ENCODE results near the gene HTR4.
A peak's percentile ranks its signal among the peaks of the same experiment; 100 is the strongest.
"Not testable (repeated sequence)": the region's sequence is repeated elsewhere in the genome, so short reads cannot be mapped to it uniquely, and the experiment has no call there.

Gene HTR4

DNA sequence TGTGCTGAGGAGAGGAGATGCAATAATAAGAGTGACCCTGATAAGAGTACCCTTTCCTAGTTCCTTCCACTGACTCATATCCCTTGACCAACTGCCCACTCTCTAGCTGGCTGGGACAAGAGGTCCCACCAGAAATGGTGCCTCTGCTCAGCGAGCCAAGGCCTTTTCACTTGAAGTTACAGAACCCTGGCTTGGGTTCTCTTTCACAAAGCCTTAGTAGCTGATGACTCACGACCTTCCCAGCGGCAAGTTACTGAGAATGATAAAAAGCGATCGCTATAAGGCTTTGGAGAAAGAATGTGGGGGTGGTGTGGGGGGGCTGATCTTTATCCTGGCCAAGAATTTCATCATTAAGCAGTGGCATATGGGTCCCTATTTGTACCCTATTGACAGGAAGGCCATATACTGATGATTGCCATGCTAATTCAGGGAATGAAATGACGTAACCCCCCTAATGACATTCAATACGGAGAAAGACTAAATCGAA, 180.3 kb downstream of the HTR4 start:
- no peak for DNase-seq (ENCODE audit: low spot score)

DNA sequence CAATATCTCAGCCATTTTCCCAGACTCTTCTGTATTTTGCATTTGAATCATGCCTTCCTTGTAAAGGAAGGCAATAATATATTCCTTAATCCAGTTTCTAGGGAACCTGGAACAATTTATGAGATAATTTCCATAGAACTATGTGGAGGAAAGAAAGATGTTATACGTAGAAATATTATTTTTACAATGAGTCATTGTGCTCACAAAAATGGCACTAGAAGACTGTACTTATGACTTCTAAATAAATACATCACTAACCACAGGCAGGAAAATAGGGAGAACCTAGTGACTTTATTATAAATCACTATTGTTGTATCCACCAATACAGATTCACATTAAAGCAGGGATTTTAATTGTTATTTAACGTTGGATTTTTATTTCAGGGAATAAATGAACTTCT, 182.9 kb downstream of the HTR4 start:
- DNase-seq (ENCODE audit: low spot score): no peak

DNA sequence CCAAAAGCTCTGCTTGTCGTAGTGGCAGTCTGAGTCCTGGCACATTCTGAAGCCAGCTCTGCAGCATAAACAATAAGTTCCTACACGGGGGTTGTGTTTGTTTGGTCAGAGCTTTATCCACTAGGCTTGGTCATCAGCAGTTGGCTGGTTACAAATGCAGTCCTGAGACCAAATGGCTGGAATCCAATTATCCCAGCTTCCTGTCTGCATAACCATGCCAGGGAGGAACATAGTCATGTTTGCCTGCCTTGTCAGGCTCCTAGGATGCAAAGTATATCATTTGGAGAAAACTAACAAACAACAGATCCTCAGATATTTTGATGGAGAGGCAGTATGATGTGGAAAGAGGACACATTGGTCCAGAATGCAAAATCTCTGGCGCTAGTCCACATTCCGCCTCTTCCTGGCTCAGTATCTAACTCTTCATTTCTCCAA, 184.8 kb downstream of the HTR4 start:
- no peak for DNase-seq (ENCODE audit: low spot score)

DNA sequence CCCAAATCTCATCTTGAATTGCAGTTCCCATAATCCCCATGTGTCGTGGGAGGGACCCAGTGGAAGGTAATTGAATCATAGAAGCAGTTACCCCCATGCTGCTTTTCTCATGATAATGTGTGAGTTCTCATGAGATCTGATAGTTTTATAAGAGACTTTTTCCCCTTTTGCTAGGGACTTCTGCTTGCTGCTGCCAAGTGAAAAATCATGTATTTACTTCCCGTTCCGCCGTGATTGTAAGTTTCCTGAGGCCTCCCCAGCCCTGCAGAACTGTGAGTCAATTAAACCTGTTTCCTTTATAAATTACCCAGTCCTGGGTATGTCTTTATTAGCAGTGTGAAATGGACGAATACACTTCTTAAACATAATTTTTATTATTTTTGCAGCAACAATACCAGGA, 185.6 kb downstream of the HTR4 start:
- DNase-seq (ENCODE audit: low spot score): not testable (repeated sequence)

DNA sequence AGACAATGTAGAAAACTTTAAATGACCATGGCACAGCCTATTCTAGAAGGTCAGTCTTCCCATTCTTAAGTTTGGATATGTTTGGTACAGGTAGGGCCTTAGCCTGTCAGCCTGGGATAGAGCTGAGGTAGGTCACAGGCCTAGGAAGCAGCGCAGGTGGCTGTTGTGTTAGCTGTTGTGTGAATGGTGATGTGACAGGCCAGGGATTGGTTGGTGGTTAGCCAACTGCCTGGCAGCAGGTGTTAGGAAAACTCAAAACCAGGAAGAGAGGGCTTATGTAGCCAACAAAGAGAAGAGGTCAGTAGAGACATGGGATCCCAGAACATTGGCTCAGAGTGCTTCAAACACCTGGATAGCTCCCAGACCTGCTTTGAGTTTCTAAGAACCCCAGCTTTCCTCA, 186.4 kb downstream of the HTR4 start:
- DNase-seq (ENCODE audit: low spot score): no peak

DNA sequence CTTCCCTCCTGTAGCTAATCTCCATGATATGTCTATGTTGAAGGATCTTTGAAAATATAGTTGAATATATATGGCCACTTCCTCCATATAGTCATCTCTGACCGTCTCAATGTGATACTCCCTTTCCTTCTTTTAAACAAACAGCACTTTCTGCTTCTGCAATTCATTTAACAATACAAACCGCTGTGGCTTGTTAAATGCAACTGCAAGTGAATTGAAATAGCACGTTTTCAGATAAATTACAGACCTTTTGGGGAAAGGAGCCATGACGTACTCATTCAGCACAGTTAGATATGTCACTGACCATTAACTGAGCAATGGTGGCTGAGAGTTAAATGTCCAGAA, 188.1 kb downstream of the HTR4 start:
- DNase-seq (ENCODE audit: low spot score): no peak

- no peak for DNase-seq (ENCODE audit: low spot score)
Measured at GRCh38 chr5:148465381-148466235, 188.7 kb downstream of the HTR4 start.

- DNase-seq (ENCODE audit: low spot score): no peak
Measured at GRCh38 chr5:148459669-148460068, 194.7 kb downstream of the HTR4 start.

DNA sequence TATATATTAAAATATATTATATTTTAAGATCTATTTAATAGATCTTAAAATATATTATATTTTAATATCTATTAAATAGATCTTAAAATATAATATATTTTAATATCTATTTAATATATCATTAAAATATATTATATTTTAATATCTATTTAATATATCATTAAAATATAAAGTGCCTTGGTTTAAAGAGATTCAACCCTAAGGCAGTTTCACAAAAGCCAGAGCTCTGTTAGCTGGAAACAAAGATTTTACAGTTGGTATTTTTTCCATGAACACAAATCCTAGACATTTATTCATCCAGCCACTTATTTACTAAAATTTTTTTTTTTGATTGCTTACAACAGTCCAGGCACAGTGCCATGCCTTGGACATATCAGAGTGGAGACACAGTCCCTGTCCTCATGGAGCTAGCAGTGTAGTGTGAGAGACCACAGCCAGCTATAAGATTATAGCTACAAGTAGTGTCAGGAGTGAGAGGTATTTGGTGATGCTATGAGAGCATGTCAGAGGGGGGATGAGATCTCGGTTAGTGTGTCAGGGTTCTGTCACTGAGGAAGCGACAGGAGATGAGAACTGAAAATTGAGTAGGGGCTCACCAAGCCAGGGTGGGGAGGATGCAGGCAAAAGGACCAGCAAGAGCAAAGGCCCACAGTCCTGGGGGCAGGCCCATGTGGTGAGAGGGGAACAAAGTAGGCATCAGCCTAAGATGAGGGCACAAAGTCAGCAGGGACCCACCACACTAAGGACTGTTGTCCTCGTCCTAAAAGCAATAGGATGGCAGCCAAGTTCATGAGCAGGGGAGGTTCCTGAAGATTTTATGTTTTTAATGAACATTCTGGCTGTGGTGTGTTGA, 196.1 kb downstream of the HTR4 start:
- DNase-seq (ENCODE audit: low spot score): no peak

DNA sequence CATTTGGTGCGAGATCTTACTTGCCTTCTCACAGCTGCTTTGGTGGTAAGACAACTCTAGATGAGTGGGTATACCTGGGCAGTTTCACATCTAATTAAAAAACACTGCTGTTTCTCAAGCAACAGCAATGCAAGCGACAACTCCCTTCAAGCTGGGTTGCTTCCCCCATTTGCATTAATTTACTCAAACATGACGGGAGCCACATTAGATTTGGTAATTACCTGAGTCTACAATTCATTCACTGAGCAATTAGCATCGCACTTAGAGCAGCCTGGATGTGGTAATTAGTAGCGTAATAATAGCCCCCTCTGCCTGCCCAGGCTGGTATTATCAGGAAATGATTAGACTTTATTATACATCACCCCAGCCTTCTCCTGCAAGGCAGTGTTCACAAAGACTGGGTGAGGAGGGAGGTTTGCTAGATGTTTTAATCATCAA, 197.1 kb downstream of the HTR4 start:
- DNase-seq (ENCODE audit: low spot score): no peak

GRCh38 chr5:148455185-148455584, 199.1 kb downstream of the HTR4 start:
- DNase-seq (ENCODE audit: low spot score): no peak

DNA sequence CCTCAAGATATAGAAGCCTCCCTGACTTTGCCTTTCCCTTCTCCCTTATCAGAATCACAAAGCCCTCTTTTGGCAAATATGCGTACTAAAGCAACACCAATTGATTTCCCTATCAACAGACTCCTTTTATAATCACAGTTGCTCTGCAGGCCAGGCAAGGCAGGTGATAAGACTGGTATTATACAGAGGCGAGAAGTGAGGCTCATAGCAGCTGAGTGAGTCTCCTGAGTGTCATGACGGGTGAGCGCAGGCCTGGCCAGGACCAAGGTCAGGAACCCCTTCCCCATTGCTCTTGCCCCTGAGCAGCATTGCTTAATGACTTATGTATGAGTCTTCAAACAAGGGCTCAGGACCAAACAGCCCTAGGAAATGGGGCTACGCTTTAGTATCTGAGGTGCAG, 199.8 kb downstream of the HTR4 start:
- no peak for DNase-seq (ENCODE audit: low spot score)

DNA sequence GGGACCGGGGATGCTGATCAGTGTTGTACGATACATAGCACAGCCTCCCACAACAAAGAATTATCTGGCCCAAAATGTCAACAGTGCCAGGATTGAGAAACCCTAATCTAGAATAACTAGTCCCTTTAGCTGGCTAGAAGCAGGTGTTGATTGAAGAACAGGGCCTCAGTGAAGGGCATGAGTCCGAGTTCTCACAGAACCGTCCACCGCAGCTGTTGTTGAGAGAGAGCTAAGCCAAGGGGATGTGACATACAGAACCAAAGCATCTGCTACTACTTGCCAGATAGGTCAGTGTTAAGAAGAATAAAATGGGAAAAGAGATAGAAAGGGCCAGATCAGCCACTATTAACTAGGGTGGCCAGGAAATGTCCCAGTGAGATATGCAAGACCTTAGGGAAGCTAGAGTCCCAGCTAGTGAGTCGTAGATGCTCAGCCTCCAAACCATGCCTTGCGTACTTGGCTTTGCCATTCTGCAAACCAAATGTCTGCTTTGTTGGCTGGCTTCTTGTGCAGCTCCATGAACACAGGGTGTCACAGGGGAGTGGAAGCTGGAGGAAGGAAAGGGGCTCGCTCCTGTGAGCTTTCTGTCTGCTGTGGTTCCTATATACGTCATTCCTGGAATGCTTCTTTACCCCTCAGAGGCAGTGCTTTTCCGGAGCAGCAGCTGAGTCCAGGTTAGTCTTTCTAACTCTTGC, 201.7 kb downstream of the HTR4 start:
- no peak for DNase-seq (ENCODE audit: low spot score)

GRCh38 chr5:148446611-148447010, 207.7 kb downstream of the HTR4 start:
- DNase-seq (ENCODE audit: low spot score): no peak

GRCh38 chr5:148445578-148445977, 208.7 kb downstream of the HTR4 start:
- DNase-seq (ENCODE audit: low spot score): no peak

GRCh38 chr5:148443998-148444397, 210.3 kb downstream of the HTR4 start:
- peak; percentile 45 for DNase-seq (ENCODE audit: low spot score)

GRCh38 chr5:148443241-148443640, 211.1 kb downstream of the HTR4 start:
- DNase-seq (ENCODE audit: low spot score): no peak

GRCh38 chr5:148438933-148439332, 215.4 kb downstream of the HTR4 start:
- no peak for DNase-seq (ENCODE audit: low spot score)

GRCh38 chr5:148437249-148437648, 217.1 kb downstream of the HTR4 start:
- no peak for DNase-seq (ENCODE audit: low spot score)

- no peak for DNase-seq (ENCODE audit: low spot score)
Measured at GRCh38 chr5:148436029-148436428, 218.3 kb downstream of the HTR4 start.

GRCh38 chr5:148433826-148434225, 220.5 kb downstream of the HTR4 start:
- no peak for DNase-seq (ENCODE audit: low spot score)
